GM19328 (cell line): ENCODE results near the gene ALDH3A2.

Source experiments
- ATAC-seq: cut with Tn5 transposase; IDR thresholded peaks from one replicate; pipeline ENCODE4 v1.9.1; 2021; ENCODE audit warnings: mild to moderate bottlenecking, moderate library complexity; ENCODE audit not compliant: unreplicated experiment

ALDH3A2 gene

DNA sequence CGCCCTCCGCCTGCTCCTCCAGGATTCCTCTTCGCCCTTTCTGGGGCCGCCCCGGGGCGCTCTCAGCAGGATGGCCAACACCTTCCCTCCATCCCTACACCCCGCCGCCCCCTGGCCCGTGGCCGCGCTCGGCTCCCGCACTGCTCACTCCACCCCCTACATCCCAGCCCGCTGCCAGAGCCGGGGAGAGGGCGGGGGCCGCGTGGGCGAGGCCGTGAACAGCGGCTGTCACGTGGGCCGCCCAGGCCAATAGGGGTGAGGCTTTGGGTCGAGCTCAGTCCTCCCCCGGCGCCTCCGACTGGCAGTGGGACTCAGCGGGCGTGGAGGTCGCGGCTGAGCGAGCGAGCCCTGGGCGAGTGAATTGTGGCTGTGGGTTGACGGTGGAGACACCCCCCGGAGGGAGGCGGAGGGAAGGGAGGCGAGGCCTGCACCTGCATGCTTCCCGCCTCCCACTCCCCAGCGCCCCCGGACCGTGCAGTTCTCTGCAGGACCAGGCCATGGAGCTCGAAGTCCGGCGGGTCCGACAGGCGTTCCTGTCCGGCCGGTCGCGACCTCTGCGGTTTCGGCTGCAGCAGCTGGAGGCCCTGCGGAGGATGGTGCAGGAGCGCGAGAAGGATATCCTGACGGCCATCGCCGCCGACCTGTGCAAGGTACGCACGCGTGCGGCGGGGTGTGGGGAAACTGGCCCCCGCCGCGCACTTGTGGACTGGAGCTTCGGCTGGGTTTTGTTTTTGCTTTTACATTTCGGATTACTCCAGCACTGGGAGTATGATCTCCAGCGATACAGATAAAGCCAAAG is at the start of gene ALDH3A2:
TSS of gene ALDH3A2 (plus strand) at position 277 of the 799 bp plus-strand sequence. CDS start at position 498, 221 bp downstream.
- peak; percentile 96 for ATAC-seq

DNA sequence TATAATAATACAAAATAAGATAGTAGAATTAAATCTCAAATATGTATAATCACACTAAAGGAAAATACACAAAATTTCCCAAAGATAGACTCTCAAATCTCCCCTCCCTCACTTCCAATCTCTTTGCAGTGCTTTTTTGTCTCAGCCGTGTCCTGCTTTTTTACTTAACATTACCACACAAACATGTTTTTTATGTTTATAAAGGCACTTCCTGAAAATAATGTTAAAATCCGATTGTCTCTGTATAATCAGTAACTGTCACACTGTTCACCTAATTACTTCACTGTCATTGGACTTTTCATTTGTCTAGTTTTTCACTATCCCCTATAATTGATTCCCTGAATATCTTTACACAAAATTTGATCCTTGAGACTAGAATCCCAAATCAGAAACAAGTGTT is 38.2 kb upstream of the ALDH3A2 start:
- no peak for ATAC-seq

DNA sequence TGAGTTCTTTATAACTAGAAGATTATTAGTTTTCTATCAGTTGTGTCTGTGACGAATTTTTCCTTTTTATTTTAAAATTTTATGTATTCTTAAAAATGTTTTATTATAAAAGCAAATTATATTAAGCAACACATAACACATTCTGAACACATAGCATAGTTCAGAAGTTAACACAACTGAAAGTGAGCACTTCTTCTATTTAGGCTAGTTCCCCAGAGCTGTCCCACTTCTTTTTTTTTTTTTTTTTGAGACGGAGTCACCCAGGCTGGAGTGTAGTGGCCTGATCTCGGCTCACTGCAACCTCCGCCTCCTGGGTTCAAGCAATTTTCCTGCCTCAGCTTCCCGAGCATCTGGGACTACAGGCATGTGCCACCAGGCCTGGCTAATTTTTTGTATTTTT is 37.7 kb upstream of the ALDH3A2 start:
- ATAC-seq = no peak

DNA sequence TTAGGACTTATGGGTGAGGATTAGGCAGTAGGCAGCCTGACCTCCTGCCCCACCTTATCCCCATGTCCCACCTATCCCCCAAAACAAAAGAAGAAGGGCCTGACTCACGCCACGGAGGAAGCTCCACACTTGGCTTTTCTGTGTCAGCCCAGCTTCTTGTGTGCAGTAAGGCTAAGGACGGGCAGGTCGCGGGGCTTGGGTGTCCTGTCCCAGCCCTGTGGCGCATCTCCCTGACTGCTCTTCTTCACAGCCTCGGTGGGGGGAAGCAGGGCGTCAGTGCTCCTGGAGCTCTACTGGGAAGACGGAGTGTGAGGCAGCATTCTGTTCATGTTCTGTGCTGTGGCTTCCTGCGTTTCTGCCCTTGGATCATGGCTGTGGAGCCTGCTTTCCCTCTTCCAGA is 34.6 kb upstream of the ALDH3A2 start:
- ATAC-seq = no peak

DNA sequence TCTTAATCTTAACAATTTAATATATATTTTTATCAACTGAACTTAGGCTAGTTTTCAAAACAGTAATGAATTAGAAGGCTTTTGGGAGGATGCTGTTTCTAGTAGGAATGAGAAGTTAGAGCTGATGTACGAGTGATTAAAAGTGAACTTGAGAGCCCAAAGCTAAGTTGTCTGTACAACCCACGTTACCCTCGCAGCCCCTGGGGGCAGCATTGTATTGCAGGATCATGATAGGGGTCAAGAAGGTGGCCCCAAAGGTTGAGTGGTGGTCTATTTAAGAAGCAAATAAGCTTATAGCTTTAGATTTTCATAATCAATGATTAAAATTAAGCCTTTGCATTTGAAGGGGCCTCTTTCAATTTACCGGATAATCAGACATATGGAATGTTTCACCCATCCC is 33.7 kb upstream of the ALDH3A2 start:
- no peak for ATAC-seq

DNA sequence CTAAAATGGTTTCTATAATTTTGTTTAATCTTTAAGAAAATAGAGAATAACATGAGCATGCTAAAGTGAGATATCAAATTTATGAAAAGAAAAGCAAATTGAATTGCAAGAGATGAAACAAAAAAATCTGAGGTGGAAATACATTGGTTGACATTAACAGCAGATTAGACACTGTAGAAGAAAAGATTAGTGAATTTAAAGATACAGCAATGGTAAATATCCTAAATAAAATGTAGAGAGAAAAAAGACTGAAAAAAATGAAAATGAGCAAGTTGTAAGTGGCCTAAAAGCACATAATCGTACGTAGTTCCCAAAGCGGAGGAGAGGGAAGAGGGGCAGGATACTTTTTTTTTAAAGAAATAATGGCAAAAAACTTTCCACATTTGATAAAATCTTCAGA is 30.5 kb upstream of the ALDH3A2 start:
- ATAC-seq = no peak

DNA sequence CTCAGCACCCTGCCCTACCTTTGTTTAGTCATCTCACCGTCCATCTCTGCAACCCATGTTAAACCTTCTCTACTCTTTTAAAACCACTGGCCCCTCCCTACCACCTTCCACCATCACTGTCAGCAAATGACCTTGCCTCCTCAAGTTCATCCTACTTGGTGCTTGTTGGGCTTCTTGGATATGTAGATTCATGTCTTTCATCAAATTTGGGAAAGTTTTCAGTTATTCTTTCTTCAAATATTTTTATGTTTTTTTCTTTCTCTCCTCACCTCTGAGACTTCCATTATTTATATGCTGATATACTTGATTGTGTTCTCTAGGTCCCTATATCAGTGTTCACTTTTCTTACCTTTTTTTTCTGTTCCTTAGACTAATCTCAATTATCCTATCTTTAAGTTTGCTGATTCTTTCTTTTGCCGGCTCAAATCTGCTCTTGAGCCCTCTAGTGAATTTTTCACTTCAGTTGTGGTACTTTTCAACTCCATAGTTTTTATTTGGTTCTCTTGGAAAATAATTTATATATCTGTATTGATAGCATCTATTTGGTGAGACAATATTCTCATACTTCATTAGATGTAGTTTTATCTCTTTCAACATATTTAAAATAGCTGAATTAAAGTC is 28.7 kb upstream of the ALDH3A2 start:
- ATAC-seq = no peak

DNA sequence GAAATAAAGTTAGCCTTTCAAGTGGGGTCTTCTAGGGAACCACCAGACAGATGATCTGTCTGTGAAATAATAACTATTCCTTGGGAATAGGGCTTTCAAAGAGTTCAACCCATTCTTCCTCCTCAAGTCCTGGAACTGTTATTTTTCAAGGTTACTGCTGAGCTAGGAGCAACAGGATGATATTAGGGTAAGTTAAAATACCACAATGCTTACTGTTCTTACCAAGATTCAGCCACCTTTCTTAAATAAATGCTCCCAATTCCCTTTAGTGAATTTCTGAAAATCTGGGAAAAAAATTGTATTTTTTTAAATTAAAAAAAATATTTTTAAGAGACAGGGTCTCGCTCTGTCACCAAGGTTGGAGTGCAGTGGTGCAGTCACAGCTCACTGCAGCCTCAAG is 26.9 kb upstream of the ALDH3A2 start:
- ATAC-seq = no peak

DNA sequence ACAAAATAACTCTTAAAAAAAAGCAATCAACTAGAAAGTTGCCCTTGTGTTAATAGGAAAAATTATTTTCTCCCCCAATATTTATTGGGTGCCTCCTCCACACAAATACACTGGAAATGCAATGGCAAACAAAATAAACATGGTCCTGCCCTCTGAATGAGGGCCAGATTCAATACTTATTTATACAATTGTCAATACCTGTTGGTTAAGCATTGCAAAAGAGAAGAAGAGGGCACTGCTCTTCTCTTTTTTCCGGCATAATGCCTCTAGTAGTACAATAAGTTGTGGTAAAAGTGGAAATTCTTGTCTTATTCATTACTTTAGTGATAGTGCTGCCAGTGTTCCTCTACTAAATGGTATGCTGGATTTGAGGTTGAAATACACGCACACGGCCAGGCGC is 22.5 kb upstream of the ALDH3A2 start:
- ATAC-seq = no peak

DNA sequence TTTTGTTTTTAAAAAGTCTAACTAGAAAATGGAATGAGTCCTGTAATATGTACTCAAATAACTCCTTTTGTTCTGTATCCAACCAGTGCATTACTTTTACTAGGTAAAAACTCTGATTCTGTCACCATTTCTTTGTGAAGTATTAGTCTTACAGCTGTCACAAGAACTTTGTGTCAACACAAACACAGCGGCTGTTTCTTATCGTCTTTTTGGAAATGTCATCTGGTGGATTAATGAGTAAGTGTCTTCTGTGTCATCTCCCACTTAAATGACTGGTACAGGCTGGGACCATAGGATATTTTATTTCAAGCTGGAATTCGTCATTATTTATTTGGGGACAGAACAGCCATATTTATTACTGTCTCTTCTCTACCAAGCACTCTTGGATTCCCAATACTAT is 19.1 kb upstream of the ALDH3A2 start:
- ATAC-seq = no peak

DNA sequence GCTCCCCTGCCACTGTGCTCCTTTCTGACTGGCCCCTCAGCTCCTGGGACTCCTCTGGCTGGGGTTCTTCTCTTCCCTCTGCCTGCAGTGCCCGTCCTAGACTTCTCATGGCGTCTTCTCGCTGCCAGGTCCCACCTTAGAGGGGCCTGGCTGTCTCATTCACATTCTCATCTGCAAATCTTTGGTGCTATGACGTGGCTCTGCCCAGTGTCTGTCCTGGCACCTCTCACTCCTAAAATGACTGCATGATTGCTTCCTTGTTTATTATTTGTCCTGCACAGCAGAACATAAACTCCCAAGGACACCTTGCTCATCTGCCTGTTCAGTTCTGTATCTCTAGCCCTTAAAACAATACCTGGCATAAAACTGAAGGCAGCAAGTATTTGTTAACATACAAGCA is 18.5 kb upstream of the ALDH3A2 start:
- ATAC-seq = no peak

DNA sequence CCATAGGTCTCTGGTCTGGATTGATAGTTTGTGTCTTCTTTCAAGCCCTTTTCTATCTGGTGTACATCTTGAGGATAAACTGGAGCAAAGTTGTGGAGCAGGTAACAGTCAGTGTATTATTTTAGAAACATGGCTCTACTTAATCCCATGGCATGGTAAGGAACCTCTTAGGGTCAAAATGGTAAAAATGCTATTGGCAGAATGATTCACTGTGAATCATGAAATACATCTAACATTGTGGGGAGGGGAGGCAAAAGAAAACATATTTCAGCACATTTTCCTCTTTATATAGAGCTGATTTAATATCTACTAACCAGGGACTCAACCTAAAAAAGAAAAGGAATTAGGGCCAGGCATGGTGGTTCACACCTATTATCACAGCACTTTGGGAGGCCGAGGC is 17.9 kb upstream of the ALDH3A2 start:
- ATAC-seq = no peak

DNA sequence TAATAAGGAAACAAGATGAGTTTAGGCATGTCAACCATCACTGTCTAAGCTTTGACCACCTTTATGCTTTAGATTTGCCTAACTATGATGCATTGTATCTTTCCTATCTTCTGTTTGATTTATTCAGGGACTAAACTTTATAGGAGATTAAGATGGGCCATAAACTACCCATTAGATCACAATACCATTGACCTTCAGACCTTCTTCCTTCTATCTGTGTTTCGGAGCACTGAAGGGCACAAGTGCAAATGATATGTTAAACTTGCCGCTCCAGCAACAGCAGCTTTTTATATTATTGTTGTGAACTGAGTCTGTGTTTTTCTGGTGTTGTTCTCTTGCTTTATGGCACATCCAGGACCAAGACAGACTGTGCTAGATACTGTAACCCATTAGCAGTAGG is 16.6 kb upstream of the ALDH3A2 start:
- ATAC-seq = no peak

DNA sequence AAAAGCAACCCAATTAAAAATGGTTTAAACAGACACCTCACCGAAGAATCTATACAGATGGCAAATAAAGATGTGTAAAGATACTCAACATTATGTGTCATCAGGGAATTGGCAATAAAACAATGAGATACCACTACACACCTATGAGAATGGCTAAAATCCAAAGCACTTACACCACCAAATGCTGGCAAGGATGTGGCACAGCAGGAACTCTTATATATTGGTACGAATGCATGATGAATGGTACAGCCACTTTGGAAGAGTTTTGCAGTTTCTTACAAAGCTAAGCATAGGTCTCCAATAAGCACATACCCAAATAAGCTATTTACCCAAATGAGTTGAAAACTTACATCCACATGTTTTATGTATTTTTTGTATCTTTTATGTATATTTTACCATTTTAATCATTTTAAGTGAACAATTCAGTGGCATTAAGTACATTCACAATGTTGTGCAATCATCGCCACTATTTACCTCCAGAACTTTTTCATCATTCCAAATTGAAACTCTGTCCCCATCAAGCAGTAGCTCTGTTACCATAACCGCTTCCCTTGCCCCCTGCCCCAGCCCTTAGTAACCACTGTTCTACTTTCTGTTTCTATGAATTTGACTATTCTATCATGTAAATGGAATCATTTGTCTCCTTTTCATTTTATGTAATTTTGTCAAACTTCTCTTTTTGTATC is 6.7 kb upstream of the ALDH3A2 start:
- ATAC-seq = no peak

DNA sequence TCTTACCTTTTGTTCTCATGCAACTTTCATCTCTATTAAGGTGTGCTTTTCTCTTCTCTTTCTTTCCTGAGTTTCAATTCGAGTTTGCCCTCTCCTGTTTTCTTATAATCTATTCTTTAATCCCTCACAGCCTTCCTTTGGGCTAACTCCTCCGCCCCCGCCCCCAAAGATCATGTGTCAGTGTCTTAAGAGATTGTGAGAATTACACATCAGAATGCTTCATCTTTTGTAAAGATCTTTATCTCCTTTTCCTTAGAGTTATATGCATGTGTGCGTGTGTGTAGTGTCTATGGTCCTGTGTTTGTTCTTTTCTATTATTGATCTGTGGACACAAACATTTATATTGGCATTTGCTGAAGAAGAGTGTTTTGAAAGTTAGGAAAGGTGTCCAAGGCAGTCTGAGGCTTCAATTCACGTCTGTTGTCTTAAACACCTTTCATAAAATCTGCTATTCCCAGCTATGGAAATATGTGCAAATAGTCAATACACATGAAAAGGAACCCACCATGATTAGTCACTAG is 6.1 kb upstream of the ALDH3A2 start:
- no peak for ATAC-seq

DNA sequence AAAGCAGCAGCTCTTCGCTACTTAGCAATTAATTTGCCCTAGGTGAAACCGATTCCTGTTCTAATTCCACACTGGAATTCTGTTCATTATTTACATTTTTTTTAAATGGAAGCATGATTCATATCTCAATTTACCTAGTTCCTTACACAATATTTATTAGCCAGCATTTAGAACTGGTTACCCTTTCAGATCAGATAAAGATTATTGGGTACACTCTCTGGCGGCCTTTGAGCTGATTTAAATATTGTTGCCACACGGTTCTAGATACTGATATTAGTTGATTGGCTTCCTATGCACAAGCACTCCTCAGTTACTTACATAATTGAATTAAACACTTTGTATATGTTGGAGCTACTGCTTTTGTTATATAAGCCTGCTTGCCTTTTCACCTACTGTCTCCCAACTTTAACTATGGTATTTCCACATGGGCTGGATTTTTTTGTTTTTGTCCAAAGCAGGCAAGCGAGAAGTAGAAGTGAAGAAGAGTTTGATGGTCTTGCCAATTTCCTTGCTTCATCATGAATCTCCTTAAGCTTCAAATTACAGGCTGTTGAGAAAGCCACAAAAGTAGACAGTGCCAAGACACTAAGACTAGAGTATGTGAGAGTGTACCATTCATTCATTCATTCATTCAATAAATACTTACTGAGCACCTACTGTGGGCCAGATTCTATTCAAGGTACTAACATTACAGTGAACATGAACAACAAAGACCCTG is 3.9 kb upstream of the ALDH3A2 start:
- ATAC-seq = no peak

DNA sequence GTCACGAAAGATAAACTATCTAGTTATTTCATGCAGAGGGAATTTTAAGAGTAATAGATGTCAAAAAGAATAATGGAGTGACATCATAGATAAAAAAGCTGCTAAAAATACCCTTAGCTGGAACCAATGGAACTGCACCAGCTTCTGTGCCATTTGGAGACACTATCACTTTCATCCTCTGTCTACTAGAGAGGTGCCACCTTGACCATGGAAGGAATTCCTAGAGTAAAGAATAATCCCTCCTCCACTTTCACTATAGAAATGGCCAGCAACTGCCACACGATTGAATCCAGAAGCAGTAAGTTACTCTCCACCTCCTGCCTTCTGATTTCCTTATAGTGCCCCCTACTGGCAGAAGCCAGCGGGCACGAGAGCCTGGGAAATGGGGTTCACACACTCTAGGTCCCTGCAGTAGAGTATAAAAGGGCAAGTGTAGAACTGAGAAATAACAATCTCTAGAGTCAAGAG is 2.8 kb upstream of the ALDH3A2 start:
- ATAC-seq = no peak

DNA sequence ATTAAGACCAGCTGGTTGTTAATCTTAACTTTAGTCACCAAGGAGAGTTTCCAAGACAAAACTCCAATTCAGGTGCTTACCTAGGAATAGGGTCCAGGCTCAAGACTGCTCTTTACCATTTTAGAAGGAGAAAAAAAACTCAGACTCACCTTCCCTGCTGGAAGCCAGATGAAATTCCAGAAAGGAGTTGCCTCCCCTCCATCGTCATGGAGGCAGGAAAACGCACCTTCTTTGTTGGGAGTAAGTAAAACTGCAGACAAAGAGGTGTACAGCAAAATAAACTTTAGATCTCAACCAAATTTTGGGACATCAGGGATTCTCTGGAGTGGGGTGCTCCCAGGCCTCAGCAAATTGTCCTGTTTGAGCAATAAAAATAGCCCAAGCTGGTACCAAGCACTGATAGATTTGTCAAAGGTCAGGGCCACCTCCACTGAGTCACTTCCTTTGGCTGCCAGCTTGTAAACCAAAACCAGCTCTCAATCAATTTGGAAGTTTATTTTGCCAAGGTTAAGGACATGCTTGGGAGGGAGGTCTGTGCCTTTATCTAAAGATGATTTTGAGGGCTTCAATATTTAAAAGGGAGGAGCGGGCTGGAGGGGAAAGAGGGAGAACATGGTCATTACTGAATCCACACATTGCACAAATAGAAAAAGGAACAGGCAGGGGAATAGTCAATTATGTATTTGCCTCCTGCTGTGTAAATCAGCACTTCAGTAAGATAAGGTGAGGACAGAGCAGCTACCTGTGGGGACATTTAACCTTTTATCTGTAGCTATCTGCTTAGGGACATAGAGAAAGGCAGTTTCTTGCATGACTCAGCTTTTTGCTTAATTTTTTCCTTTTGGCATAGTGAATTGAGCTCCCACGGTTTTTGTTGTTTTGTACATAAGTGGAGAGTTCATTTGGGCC is 1.5 kb upstream of the ALDH3A2 start:
- no peak for ATAC-seq

DNA sequence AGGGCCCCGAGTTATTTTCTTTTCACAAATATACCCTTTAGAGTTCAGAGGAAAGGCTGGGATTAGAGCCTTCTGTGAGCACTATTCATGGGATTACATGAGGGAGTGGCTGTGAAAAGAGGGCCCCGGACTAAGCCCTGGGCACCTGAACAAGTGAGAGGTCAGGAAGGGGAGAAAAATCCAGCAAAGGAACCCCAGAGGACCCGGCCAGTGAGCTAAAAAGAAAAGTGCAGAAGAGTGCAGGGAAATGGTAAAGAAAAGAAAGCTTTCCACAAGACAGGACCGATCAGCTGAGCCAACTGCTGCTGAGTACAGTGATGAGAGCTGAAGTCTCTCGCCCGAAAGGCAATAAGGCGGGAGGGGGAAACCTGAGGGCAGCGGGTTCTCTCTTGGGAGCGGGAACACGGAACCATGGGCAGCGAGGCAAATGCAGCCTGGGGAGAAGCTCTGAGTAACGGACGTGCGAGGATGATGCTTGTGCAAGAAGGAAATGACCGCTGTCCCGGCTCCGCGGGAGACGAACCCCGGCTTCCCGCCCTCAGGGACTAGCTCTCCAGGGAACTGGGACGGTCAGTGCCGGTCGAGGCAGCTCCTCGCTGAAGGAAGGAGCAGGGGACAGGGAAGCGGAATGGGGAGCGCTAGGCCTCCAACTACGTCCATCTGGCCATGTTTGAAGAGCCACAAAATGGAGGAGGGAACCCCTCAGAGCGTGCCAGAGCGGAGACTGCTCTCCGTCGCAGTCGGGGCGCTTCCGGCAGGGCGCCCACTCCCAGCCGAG is 665 bp upstream of the ALDH3A2 start:
- peak; percentile 23 for ATAC-seq

DNA sequence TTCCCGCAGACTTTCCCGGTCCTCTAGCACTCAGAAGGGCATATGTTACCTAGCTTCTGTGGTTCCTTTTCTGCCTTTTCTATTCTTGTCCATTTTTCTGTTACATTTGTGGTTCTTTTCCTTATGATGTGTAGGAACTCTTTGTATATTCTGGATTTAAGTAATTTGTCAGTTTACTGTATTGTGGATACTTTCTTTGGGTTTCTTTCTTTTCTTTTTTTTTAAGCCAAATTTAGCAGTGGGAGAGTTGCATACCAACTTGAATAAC is 657 bp downstream of the ALDH3A2 start:
- ATAC-seq = no peak
